Left colon (tissue), 2 donors: ENCODE data around the gene ABLIM3. TPM values are rescaled to one million over a fixed set of nuclear protein-coding genes. Genes with fewer than 3 reads are reported as not detected.
A peak's percentile ranks its signal among the peaks of the same experiment; 100 is the strongest.

Source experiments
- ATAC-seq: fragments of 200-7000 bp; cut with Tn5 transposase; one replicate; pipeline ENCODE4 v1.9.1; 2020; ENCODE audit warnings: mild to moderate bottlenecking, moderate library complexity
- DNase-seq, 2 donors: peaks; one replicate each; pipeline ENCODE4 v3.0.0-alpha.2; 2020
- intact Hi-C, 2 donors: fragments of 100-400 bp; cut with DNase I in 1 of 2; cut with micrococcal nuclease in 1 of 2; formaldehyde crosslinking; loops; one replicate each; pipeline versions ENCODE4 v1.11.2 to v1.14.0; 2022; cut with DNase I, micrococcal nuclease
- long read RNA-seq: library from polyadenylated mRNA; unstranded; transcript quantifications from one replicate; pipeline ENCODE4 v2.0.0, GENCODE V29; 2021
- total RNA-seq, 2 donors: library from RNA; stranded (reverse); fragmentation: NEBNext Ultra II Directional; extraction: Animal tissue kit (Norgen Biotek cat#: 25700); gene quantifications; one replicate each; pipeline ENCODE4 v1.2.1, GENCODE V29; 2021
- donor health status: DM: no; HTN: no; CAD: no.
- donor health status: DM: yes; HTN: yes; CAD: no.

The ABLIM3 gene
- 1 to 10 TPM; 3.4 to 4.3 TPM for total RNA-seq
- long read RNA-seq, result 0 reads

DNA sequence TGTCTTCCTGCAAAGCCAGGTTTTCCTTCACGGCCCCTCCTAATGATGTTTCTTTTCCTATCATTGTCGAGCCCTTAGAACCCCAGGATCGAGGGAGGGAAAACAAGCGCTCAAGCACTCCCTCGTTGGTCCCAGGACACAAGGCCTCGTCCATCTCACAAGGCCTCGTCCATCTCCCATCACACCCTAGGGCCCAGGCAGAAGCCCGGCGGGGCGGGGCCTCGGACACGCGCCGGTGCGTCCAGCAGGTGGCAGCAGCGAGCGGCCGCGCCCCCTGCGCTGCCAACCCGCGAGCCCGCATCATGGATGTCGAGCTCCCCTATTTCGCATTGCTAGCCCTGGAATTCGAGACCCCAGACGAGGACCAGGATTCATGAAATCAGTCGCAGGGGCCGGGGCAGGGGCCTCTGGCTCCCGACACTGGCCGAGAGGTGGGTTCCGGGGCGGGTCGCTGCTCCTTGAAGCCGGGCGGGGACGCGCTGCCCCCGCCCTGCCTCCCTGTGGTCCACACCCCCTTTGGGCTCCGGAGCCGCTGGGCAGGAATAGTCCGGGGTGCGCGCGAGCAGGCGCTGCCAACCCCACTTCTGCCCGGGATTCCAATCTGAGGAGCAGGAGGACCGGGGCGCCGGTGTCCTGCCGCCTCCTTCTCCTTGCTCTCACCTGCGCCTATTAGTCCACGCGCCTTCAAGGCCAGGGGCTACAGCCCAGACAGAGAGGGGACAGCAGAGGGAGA lies at the start of gene ABLIM3:
TSS of gene ABLIM3 (plus strand) at position 270 of the 733 bp plus-strand sequence. CDS start 603 bp downstream, outside the sequence.
- ATAC-seq (peak; percentile 95), DNase-seq (peak in 1 of 2 donors; percentile 57)
- intact Hi-C loops, result loop anchor here (10.0 kb wide), 2 partner anchors 83 to 93 kb away; no protein-coding TSS in a partner anchor

DNA sequence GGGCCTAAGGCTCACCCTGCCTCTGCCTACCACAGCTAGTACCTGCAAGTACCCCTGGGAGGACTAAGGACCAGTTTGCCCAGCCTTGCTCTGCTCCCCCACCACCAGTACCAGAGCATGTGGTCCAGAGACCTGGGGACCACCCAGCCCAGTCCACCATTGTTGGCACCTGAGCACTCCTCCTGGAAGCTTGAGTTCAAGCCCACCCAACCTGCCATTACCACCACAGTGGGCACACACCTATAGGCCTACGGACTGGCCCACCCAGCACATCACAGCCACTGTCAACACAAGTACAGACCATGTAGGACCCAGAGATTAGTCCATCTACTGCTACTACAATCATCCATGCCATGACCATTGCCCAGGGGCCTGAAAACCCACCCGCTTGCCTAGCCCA lies 47.7 kb upstream of the ABLIM3 start:
- no peak for ATAC-seq
- intact Hi-C loops, result no loop called here
- no peak for DNase-seq

DNA sequence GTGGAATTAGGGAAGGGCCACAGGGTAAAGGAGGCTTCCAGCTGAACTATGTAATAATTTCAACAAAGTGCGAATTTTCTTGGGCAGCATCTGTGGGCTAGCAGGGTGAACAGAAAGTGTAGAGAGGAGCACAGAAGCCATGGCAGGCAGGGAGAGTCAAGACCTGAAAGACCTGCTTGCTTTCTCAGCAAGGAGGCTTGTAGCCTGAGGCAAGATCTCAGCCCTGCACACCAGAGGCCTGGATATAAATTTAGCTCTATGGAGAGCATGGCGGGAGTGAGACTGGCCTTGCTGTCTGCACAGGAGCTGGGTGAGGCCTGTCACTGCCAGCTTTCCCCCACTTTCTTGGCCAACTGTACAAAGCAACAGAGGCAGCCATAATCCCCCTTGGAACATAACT lies 46.3 kb upstream of the ABLIM3 start:
- DNase-seq (no peak), ATAC-seq (no peak)
- intact Hi-C loops, result no loop called here

- intact Hi-C loops, result no loop called here
- ATAC-seq (no peak), DNase-seq (no peak)
Measured at GRCh38 chr5:149099920-149100319, 41.4 kb upstream of the ABLIM3 start.

- DNase-seq, result no peak
- no peak for ATAC-seq
- intact Hi-C loops, result no loop called here
Measured at GRCh38 chr5:149100331-149100730, 41.0 kb upstream of the ABLIM3 start.

DNA sequence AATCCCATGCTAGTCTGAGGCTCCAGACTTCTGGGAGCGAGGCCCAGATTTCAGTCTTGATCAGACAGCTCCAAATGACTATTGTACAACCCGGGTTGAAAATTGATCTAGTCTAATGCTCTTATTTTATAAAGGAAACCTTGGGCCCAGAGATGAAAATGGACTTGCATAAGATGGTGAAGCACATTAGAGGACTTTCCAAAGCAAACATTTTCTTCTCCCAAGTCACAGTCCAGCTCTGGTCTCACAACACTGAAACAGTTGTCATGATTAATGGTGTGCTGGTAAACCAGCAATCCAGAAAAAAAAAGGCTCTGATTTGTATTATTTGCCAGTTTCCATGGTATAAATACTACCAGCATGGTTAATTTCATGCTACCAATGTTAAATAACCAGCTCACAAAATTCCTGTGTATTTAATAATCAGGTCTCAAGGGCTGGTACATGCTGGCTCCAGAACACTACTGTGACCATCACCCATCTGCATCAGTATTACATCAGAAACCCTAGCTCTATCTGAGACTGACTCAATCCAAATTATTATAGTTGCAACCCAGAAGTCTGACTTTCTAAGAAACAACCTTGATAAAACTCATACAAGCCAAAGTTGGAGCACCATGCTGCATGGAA lies 32.5 kb upstream of the ABLIM3 start:
- intact Hi-C loops, result no loop called here
- no peak for DNase-seq
- no peak for ATAC-seq

DNA sequence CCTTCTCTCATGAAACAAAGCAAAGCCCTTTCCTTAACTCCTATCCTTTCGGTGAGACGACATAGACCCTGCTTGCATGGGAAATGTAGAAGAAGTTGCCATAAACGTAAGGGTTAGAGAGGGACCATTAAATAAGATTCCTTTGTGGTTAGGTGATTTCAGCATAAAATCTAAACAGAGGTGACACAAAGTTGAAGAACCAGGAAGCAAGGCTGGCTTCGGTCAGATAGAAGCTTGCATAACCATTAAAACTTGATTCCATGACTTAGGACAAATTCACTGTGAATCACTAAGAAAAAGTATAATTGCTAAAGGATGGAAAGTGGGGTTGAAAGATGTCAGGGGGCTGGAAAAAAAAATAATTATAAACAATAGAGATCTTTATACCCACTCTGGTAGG lies 30.9 kb upstream of the ABLIM3 start:
- no peak for ATAC-seq
- no peak for DNase-seq
- intact Hi-C loops, result no loop called here

GRCh38 chr5:149113669-149114068 lies 27.6 kb upstream of the ABLIM3 start:
- intact Hi-C loops, result no loop called here
- DNase-seq (no peak), ATAC-seq (no peak)

GRCh38 chr5:149114403-149115312 lies 26.6 kb upstream of the ABLIM3 start:
- intact Hi-C loops, result loop anchor here in 1 of 2 donors (5.0 kb wide), 1 partner anchor 382 kb away; no protein-coding TSS in a partner anchor
- DNase-seq, result peak; percentile 42 to 47

GRCh38 chr5:149117970-149118369 lies 23.3 kb upstream of the ABLIM3 start:
- DNase-seq (no peak), ATAC-seq (no peak)
- intact Hi-C loops, result loop anchor here in 1 of 2 donors (5.0 kb wide), 1 partner anchor 386 kb away; no protein-coding TSS in a partner anchor

More at GRCh38 chr5:149114403-149115312, 26.6 kb upstream of the ABLIM3 start:
- peak; percentile 92 for ATAC-seq

DNA sequence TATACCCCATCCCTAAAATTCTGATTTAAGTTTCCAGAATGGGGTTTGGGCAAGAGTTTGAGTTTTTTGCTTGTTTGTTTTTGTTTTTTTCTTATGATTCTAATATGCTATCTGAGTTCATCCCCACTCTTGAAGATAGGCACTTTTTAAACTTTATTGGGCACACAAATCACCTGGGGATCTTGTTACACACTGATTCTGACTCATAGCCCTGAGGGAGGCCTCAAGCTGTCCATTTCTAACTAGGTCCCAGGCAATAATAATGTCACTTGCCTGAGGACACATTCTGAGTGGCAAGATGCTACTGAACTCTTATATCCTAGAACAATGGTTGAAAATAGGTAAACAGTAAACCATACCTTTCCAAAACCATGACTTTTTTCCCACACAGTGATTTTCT lies 22.8 kb upstream of the ABLIM3 start:
- DNase-seq (no peak), ATAC-seq (no peak)
- intact Hi-C loops, result loop anchor here in 1 of 2 donors (5.0 kb wide), 1 partner anchor 386 kb away; no protein-coding TSS in a partner anchor

GRCh38 chr5:149121145-149121544 lies 20.1 kb upstream of the ABLIM3 start:
- ATAC-seq, result no peak
- intact Hi-C loops, result no loop called here
- no peak for DNase-seq

- DNase-seq (no peak), ATAC-seq (no peak)
- intact Hi-C loops, result no loop called here
Measured at GRCh38 chr5:149123211-149123610, 18.1 kb upstream of the ABLIM3 start.

DNA sequence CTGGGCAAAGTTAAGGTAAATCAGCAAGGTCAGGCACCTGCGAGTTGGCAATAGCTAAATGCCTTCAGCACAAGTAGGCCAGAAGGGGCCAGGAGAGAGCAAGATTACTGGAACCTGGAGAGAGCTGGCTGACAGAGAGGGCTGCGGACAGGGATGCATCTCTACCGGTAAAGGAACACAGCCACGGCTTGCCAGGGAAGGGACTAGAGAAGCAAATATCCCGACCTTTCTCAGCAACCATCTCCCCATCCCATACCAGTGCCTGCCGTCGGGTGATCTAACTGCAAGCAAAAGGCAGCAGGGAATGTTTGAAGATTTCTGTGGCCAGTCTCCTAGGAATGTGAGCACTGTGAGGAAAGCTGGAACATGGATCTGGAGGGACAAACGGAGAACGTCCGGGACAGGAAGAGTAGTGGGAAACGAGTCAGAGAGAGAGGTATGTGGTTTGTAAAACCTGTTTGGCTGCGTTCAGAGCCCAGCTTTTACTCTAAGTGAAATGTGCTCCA lies 15.9 kb upstream of the ABLIM3 start:
- DNase-seq, result no peak
- no peak for ATAC-seq
- intact Hi-C loops, result no loop called here

- intact Hi-C loops, result no loop called here
- ATAC-seq (no peak), DNase-seq (no peak)
Measured at GRCh38 chr5:149126906-149127305, 14.4 kb upstream of the ABLIM3 start.

- no peak for DNase-seq
- intact Hi-C loops, result no loop called here
Measured at GRCh38 chr5:149127394-149127955, 13.8 kb upstream of the ABLIM3 start.

DNA sequence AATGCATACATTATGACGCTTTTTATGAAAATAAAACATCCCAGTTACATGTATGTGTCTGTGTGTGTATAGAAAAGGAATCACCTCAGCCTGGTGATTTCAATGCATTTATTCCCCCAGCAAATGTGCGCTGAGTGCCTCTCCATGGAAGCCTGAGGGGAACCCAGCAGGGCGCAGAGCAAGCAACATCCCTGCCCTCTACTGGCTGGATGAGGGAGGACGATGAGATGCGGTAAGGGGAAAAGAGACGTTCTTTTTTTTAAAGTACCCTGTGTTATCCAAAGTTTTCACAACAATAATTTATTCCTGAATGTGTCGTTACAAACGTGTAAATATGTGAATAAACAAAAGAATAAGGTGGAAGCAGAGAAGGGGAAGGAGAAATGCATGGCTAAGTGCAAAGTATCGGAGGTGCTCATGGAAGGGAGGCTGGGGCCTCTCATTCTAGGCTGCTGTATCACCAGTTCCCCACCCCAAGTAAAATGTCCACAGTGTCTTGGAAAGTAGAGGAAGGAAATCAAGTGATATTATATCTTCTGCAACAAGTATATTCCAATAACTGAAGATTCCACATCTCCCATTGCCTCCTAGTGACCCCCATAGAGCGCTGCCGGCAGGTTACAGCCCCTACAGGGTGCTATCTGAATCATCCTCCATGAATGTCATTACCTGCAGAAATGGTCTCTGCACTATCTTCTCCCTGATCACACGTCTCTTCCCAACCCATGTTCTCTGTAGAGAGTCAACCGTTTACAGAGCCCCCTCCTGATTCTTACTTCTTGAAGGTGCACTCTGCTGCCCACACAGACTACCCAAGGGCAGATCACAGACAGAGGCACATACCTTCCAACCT lies 13.0 kb upstream of the ABLIM3 start:
- ATAC-seq (peak; percentile 63), DNase-seq (peak in 1 of 2 donors; percentile 21)
- intact Hi-C loops, result no loop called here

More at GRCh38 chr5:149127394-149127955, 13.8 kb upstream of the ABLIM3 start:
- ATAC-seq, result peak; percentile 48

DNA sequence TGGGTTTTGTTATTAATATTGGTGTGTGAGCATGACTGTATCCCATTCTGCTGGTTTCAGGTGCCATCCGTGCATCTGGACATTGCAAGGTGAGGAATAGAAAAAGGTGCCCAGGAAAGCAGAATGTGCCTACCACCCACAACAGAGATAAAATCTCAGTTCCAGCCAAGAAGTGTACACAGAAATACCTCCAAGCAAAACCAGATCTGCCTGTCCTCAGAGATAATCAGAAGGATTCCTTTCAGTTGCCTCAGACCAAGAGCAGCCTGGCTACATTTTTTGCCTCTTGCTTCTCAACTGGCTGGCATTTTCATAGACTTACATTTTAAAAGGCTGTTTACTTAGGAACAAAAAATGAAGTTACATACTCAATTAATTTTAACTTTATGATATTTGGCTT lies 12.1 kb upstream of the ABLIM3 start:
- ATAC-seq (no peak), DNase-seq (no peak)
- intact Hi-C loops, result no loop called here
